HS-27A (cell line): ENCODE data around the gene AXIN1.
A peak's percentile ranks its signal among the peaks of the same experiment; 100 is the strongest.
"Not testable (repeated sequence)": the region's sequence is repeated elsewhere in the genome, so short reads cannot be mapped to it uniquely, and the experiment has no call there.

Experiments
- DNase-seq: peaks from one replicate; pipeline ENCODE4 v3.0.0-alpha.2; 2012; ENCODE audit warnings: low read depth, missing footprints

Gene AXIN1

GRCh38 chr16:370443-370842 lies 17.9 kb upstream of the AXIN1 start, which contains the start of gene MRPL28:
MRPL28 (minus strand) TSS chr16:370538; CDS start chr16:370218, 320 bp downstream.
- peak; percentile 82 for DNase-seq

GRCh38 chr16:369866-370436 lies 17.4 kb upstream of the AXIN1 start:
- DNase-seq: no peak

- no peak for DNase-seq
These were observed 16.8 kb upstream of the AXIN1 start for GRCh38 chr16:369275-369865.

- no peak for DNase-seq
These were observed 16.1 kb upstream of the AXIN1 start for GRCh38 chr16:368388-369158.

- DNase-seq: no peak
These were observed 14.9 kb upstream of the AXIN1 start for GRCh38 chr16:367333-367903.

GRCh38 chr16:366476-366875 lies 14.0 kb upstream of the AXIN1 start:
- DNase-seq: no peak

GRCh38 chr16:364595-365491 lies 12.3 kb upstream of the AXIN1 start:
- DNase-seq: no peak

- DNase-seq: no peak
These were observed 11.4 kb upstream of the AXIN1 start for GRCh38 chr16:363766-364490.

- no peak for DNase-seq
These were observed 10.7 kb upstream of the AXIN1 start for GRCh38 chr16:363110-363765.

- DNase-seq: not testable (repeated sequence)
These were observed 10.1 kb upstream of the AXIN1 start for GRCh38 chr16:362702-362999.

- peak; percentile 49 for DNase-seq
These were observed 9.6 kb upstream of the AXIN1 start for GRCh38 chr16:361872-362701.

GRCh38 chr16:361341-361871 lies 8.9 kb upstream of the AXIN1 start:
- no peak for DNase-seq

GRCh38 chr16:360698-361336 lies 8.3 kb upstream of the AXIN1 start:
- no peak for DNase-seq

GRCh38 chr16:359871-360697 lies 7.6 kb upstream of the AXIN1 start:
- DNase-seq: no peak

GRCh38 chr16:359067-359763 lies 6.7 kb upstream of the AXIN1 start:
- no peak for DNase-seq

- DNase-seq: no peak
These were observed 4.2 kb upstream of the AXIN1 start for GRCh38 chr16:356741-357140.

- no peak for DNase-seq
These were observed 2.5 kb upstream of the AXIN1 start for GRCh38 chr16:354971-355461.
